ENCODE data around the gene TGIF1.

TGIF1 gene

DNA sequence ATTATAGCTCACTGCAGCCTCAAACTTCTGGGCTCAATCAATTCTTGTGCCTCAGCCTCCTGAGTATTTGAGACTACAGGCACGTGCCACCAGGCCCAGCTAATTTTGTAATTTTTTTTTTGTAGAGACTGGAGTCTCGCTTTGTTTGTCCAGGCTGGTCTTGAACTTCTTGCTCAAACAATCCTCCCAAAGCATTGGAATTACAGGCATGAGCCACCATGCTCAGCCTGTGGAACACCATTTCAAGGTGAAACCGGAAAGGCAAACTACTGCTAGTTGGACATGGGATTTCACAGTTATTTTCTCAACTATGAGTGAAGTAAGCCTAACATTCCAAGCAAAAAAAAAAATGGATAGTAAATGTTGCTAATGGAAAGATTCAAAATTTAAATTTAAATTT lies 20.9 kb upstream of the TGIF1 start:
- TF ChIP-seq, protein P1, sequence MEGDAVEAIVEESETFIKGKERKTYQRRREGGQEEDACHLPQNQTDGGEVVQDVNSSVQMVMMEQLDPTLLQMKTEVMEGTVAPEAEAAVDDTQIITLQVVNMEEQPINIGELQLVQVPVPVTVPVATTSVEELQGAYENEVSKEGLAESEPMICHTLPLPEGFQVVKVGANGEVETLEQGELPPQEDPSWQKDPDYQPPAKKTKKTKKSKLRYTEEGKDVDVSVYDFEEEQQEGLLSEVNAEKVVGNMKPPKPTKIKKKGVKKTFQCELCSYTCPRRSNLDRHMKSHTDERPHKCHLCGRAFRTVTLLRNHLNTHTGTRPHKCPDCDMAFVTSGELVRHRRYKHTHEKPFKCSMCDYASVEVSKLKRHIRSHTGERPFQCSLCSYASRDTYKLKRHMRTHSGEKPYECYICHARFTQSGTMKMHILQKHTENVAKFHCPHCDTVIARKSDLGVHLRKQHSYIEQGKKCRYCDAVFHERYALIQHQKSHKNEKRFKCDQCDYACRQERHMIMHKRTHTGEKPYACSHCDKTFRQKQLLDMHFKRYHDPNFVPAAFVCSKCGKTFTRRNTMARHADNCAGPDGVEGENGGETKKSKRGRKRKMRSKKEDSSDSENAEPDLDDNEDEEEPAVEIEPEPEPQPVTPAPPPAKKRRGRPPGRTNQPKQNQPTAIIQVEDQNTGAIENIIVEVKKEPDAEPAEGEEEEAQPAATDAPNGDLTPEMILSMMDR (conservative IDR thresholded peaks at IDR 0.05; ENCODE audit: low read length) = no peak
- H3K4me3 ChIP-seq (ENCODE audit: low read length) = no peak overlapping the region
- no peak for DNase-seq (ENCODE audit: low read depth)

DNA sequence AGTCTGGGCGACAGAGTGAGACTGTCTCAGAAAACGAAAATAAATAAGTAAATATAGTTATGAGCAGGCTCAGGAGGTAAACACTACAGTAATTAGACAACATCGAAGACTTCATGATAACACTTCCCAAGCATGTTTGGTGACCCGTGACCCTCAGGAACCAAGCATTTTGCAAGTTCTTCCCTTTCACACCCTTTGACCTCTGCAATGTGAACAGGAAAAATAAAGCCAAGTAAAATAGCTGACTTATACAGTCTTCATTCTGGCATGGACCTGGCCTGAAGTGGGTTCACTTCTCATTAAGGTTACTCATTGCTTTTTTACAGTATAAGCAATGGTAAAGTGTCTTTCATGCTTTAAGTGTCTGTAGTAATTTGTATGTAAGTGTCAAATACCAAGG lies 15.3 kb upstream of the TGIF1 start:
- no peak overlapping the region for H3K4me3 ChIP-seq (ENCODE audit: low read length)
- DNase-seq (ENCODE audit: low read depth) = no peak
- TF ChIP-seq, protein P1 (conservative IDR thresholded peaks at IDR 0.05; ENCODE audit: low read length) = no peak

DNA sequence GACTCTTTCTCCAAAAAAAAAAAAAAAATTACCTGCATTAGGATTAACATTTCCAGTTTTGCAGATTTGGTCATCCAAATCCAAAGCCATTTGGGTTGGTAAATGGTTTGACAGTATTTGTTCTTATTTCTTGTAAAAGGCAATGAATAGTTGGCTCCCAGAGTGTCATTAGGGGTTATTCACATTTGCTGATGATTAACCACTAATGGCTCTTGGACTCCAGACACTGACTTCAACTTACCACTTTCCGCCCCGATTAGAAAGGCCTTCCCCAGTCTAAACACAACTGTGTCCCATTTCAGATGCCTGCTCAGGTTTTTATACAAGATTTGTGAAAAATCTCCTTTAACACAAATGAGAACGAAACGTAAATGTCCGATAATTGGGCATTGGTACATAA lies 9.6 kb upstream of the TGIF1 start:
- no peak for DNase-seq (ENCODE audit: low read depth)
- H3K4me3 ChIP-seq (ENCODE audit: low read length) = no peak overlapping the region
- TF ChIP-seq, protein P1 (conservative IDR thresholded peaks at IDR 0.05; ENCODE audit: low read length) = no peak

DNA sequence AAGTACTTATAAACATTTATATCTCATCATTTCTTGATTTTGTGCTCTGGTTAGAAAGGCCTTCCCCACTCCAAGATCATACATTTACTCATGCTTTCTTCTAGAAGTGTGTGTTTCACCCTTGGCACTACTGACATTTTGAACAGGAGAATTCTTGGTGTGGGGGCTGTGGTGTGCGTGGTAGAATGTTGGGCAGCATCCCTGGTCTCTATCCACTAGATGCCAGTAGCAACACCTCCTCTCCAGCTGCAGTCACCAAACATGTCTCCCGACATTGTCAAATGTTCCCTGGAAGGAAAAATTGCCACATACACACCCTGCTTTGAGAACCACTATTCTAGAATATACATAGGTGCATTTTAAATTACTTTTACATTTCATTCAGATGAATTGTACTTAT lies 8.7 kb upstream of the TGIF1 start:
- DNase-seq (ENCODE audit: low read depth) = peak; percentile 41
- H3K4me3 ChIP-seq (ENCODE audit: low read length) = no peak overlapping the region
- TF ChIP-seq, protein P1 (conservative IDR thresholded peaks at IDR 0.05; ENCODE audit: low read length) = peak; percentile 44

DNA sequence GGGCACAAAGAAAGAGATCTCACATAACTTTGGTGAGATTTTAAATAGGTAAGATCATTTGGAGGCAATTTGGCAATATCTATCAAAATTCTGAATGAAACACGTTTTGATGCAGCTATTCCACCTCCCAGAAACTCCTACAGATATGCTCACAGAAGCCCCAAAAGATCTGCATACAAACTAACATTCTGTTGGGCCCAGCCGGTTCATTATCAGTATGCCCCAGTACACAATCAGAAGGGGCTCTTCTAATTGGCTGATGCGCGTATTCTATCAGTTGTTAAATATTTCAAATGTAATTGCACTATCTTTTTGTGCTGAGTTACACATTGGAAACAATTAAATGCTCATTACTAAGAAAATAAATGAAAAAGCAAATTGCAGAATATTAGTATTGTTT lies 7.1 kb upstream of the TGIF1 start:
- no peak overlapping the region for H3K4me3 ChIP-seq (ENCODE audit: low read length)
- TF ChIP-seq, protein P1 (conservative IDR thresholded peaks at IDR 0.05; ENCODE audit: low read length) = no peak
- no peak for DNase-seq (ENCODE audit: low read depth)

DNA sequence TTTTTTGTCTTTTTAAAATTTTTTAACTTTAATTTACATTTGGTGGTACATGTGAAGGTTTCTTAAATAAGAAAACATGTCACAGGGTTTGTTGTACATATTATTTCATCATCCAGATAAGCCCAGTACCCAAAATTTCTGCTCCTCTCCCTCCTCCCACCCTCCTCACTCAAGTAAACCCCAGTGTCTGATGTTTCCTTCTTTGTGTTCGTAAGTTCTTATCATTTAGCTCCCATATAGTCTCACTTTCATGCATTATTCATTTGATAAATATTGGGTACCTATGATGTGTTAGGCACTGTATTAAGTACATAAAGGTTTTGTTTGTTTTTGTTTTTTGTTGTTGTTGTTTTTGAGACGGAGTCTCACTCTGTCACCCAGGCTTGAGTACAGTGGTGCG lies 5.7 kb upstream of the TGIF1 start:
- DNase-seq (ENCODE audit: low read depth) = no peak
- TF ChIP-seq, protein P1 (conservative IDR thresholded peaks at IDR 0.05; ENCODE audit: low read length) = no peak
- no peak overlapping the region for H3K4me3 ChIP-seq (ENCODE audit: low read length)

DNA sequence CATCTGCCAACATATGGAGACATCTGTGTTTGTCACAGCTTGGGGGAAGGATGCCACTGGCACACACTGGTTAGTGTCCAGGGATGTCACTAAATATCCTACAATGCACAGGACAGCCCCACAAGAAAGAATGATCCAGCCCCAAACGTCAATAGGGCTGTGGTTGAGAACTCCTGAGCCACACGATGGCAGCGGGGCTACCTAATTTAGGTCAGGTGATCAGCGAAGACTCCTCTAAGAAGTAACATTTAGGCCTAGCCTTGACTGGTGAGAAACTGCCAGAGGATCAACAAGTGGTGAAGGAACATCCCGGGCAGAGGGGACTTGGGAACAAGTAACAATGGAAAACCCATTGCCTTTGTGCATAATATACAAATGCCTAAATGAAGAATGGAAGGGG lies 5.0 kb upstream of the TGIF1 start:
- no peak for DNase-seq (ENCODE audit: low read depth)
- no peak overlapping the region for H3K4me3 ChIP-seq (ENCODE audit: low read length)
- TF ChIP-seq, protein P1 (conservative IDR thresholded peaks at IDR 0.05; ENCODE audit: low read length) = no peak
